BJ (cell line): ENCODE data around the gene AATK. TPM values are rescaled to one million over a fixed set of nuclear protein-coding genes. Genes with fewer than 3 reads are reported as not detected.

ENCODE experiments used
- CTCF ChIA-PET: fragments of 350-600 bp; formaldehyde crosslinking; extraction: SDS; loops from one replicate; lab custom pipeline; 2021; ENCODE audit warnings: antibody characterized with exemption, inconsistent platforms; lab: Yijun Ruan, JAX
- POLR2A ChIA-PET: fragments of 300-600 bp; sonication (Branson Sonifier 250); formaldehyde crosslinking; extraction: SDS; loops from one replicate; lab custom pipeline; 2021; ENCODE audit warnings: antibody characterized with exemption; lab: Charles Lee
- DNase-seq: peaks from one replicate; pipeline ENCODE4 v3.0.0-alpha.2; 2011; ENCODE audit warnings: low read depth
- H3K27me3 ChIP-seq: 2 replicates; pipeline ENCODE4 v1.6.0; 2011; ENCODE audit warnings: low read length; ENCODE audit not compliant: control insufficient read depth, insufficient read depth
- H3K36me3 ChIP-seq: 2 replicates; pipeline ENCODE4 v1.5.1; 2011; ENCODE audit warnings: low read length; ENCODE audit not compliant: control insufficient read depth, insufficient read depth
- H3K4me3 ChIP-seq: 2 replicates; pipeline ENCODE4 v1.5.1; 2011; ENCODE audit warnings: low read depth, mild to moderate bottlenecking, control low read depth, low read length
- polyA plus RNA-seq: library from polyadenylated mRNA; depleted of rRNA; stranded (reverse); fragments of >200 nt; gene quantifications from 2 replicates; pipeline ENCODE4 v1.2.3, GENCODE V29; 2011
- TF ChIP-seq, protein P1 (sequence below): IDR thresholded peaks from 2 replicates; pipeline ENCODE4 v1.5.1; 2011; ENCODE audit warnings: low read depth, mild to moderate bottlenecking, control low read depth, inconsistent platforms, low read length, moderate library complexity; ENCODE audit not compliant: insufficient read depth

AATK gene
- polyA plus RNA-seq, 1 experiment = 0.29 TPM

GRCh38 chr17:81103379-81103778 is 62.6 kb downstream of the AATK start:
- ChIA-PET CTCF (interaction anchor here (1.2 to 3.7 kb wide), 4 partner anchors 11 to 118 kb away, joined by 7 to 95 read pairs (median 24); no protein-coding TSS in a partner anchor), POLR2A (no interaction called here)
- Histone ChIP-seq H3K4me3 (no peak overlapping the region), H3K27me3 (no peaks in the 10 kb centered on the region), H3K36me3 (peaks cover 18% of the 10 kb centered on the region)
- TF ChIP-seq, protein P1, sequence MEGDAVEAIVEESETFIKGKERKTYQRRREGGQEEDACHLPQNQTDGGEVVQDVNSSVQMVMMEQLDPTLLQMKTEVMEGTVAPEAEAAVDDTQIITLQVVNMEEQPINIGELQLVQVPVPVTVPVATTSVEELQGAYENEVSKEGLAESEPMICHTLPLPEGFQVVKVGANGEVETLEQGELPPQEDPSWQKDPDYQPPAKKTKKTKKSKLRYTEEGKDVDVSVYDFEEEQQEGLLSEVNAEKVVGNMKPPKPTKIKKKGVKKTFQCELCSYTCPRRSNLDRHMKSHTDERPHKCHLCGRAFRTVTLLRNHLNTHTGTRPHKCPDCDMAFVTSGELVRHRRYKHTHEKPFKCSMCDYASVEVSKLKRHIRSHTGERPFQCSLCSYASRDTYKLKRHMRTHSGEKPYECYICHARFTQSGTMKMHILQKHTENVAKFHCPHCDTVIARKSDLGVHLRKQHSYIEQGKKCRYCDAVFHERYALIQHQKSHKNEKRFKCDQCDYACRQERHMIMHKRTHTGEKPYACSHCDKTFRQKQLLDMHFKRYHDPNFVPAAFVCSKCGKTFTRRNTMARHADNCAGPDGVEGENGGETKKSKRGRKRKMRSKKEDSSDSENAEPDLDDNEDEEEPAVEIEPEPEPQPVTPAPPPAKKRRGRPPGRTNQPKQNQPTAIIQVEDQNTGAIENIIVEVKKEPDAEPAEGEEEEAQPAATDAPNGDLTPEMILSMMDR = no peak
- no peak for DNase-seq

- ChIA-PET CTCF (interaction anchor here (0.6 to 3.7 kb wide), 15 partner anchors 10 to 675 kb away, joined by 3 to 95 read pairs (median 6); no protein-coding TSS in a partner anchor), POLR2A (no interaction called here)
- no peak for DNase-seq
- no peak overlapping the region for H3K4me3 ChIP-seq
- H3K27me3 ChIP-seq = no peaks in the 10 kb centered on the region
- TF ChIP-seq, protein P1 = no peak
- peaks cover 18% of the 10 kb centered on the region for H3K36me3 ChIP-seq
Measured at GRCh38 chr17:81102869-81103268, 63.2 kb downstream of the AATK start.

GRCh38 chr17:81102352-81102751 is 63.7 kb downstream of the AATK start:
- no peak overlapping the region for H3K4me3 ChIP-seq
- no peak for DNase-seq
- ChIA-PET CTCF (interaction anchor here (0.6 to 3.7 kb wide), 26 partner anchors 9 to 675 kb away, joined by 3 to 95 read pairs (median 5); partner anchors contain the start of gene CHMP6), POLR2A (no interaction called here)
- H3K36me3 ChIP-seq = peaks cover 18% of the 10 kb centered on the region
- no peaks in the 10 kb centered on the region for H3K27me3 ChIP-seq
- TF ChIP-seq, protein P1 = no peak

GRCh38 chr17:81101614-81102306 is 64.3 kb downstream of the AATK start:
- H3K36me3 ChIP-seq = peaks cover 17% of the 10 kb centered on the region
- H3K27me3 ChIP-seq = no peaks in the 10 kb centered on the region
- no peak for DNase-seq
- H3K4me3 ChIP-seq = no peak overlapping the region
- CTCF ChIA-PET = interaction anchor here (0.6 to 3.7 kb wide), 32 partner anchors 9 to 674 kb away, joined by 3 to 95 read pairs (median 4); partner anchors contain the start of gene CHMP6
- TF ChIP-seq, protein P1 = peak; percentile 100
- POLR2A ChIA-PET = no interaction called here

- CTCF ChIA-PET = interaction anchor here (1.4 to 9.4 kb wide), 2 partner anchors 77 to 109 kb away, joined by 4 to 176 read pairs; partner anchors contain the start of gene CHMP6
- H3K36me3 ChIP-seq = peaks cover 15% of the 10 kb centered on the region
- TF ChIP-seq, protein P1 = no peak
- H3K27me3 ChIP-seq = no peaks in the 10 kb centered on the region
- DNase-seq = no peak
- POLR2A ChIA-PET = no interaction called here
- no peak overlapping the region for H3K4me3 ChIP-seq
Measured at GRCh38 chr17:81100668-81101067, 65.4 kb downstream of the AATK start.
